ENCODE results near the gene MED25. TPM values are rescaled to one million over a fixed set of nuclear protein-coding genes. Genes with fewer than 3 reads are reported as not detected.

Gene MED25
- total and polyA plus RNA-seq, 2 of the 4 experiments (the other 2 are of a cell fraction): 4.7 to 38.5 TPM

DNA sequence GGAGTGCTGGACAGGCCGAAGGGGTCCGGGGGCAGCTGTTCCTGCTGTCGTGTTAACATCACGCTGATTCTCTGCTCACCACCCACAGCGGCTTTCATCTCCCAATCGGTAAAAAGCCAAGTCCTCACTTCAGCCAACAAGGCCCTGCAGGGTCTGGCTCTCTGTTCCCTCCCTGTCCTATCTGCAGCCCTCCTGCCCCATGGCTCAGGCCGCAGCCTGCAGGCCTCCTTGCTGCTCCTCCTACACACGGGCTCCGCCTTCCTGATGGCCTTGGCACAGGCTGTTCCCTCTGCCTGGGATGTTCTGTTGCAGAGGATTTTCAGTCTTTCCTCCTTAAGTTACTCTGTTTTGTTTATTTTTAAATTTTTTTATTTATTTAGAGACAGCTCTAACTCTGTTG, 27.2 kb upstream of the MED25 start:
- no TSS peak for BruUV-seq (replicated peaks)
- Histone ChIP-seq H2BK5ac (ENCODE audit: low read depth, low read length, poor library complexity, severe bottlenecking) (no peak overlapping the region), H4K91ac (ENCODE audit: insufficient read depth, low read depth, low read length) (no peak overlapping the region), H3K23ac (ENCODE audit: low read depth, low read length) (no peak overlapping the region), H2AK5ac (ENCODE audit: low read depth, low read length) (no peak overlapping the region), H3K14ac (replicated peaks; ENCODE audit: low read depth, low read length) (no peak overlapping the region), H3K18ac (ENCODE audit: low read depth, low read length) (no peak overlapping the region), H4K8ac (ENCODE audit: low read depth in 2 of 2, low read length in 2 of 2) (no peak overlapping the region), H3K56ac (ENCODE audit: extremely low read depth, insufficient read depth, low read length) (no peak overlapping the region), H2BK15ac (ENCODE audit: low read depth, low read length) (no peak overlapping the region), H3K9me3 (ENCODE audit: control insufficient read depth, insufficient read depth, low read length) (no peaks in the 10 kb centered on the region), H3K79me1 (ENCODE audit: low read depth in 1 of 2, low read length in 2 of 2) (peaks cover 13 to 50% of the 10 kb centered on the region in 2 experiments), H3K4me3 (ENCODE audit: insufficient read depth, low read depth, low read length) (no peak overlapping the region), H4K5ac (ENCODE audit: low read depth, low read length) (no peak overlapping the region), H3K27me3 (ENCODE audit: control insufficient read depth, insufficient read depth, low read length) (no peaks in the 10 kb centered on the region), H3K9me1 (ENCODE audit: insufficient read depth, low read length) (peaks cover 7% of the 10 kb centered on the region; the same call in 1 of the 2 replicates), H3K4me1 (ENCODE audit: control insufficient read depth, insufficient read depth, low read length) (peaks cover 7% of the 10 kb centered on the region), H2BK20ac (ENCODE audit: low read depth, low read length) (no peak overlapping the region), H3K9ac (ENCODE audit: low read depth, low read length) (no peak overlapping the region), H2AK9ac (replicated peaks; ENCODE audit: low read depth, low read length, poor library complexity) (no peak overlapping the region), H2AFZ (replicated peaks; ENCODE audit: low read length, poor library complexity) (no peak overlapping the region), H3K27ac (ENCODE audit: insufficient read depth, low read length) (no peak overlapping the region), H3K36me3 (ENCODE audit: control insufficient read depth, insufficient read depth, low read length) (peaks cover 55% of the 10 kb centered on the region), H4K20me1 (ENCODE audit: insufficient read depth, low read length) (peaks cover 31% of the 10 kb centered on the region), H3K4ac (ENCODE audit: low read depth, low read length) (no peak overlapping the region), H3K4me2 (ENCODE audit: low read depth, low read length) (no peak overlapping the region), H2BK120ac (ENCODE audit: low read depth, low read length) (no peak overlapping the region)
- intact Hi-C loops (cut with micrococcal nuclease) (no loop called here), in situ Hi-C loops (cut with MboI; ENCODE audit: low sequenced_read_pairs) (no loop called here), dilution Hi-C loops (cut with HindIII; ENCODE audit: low sequenced_read_pairs, unreplicated experiment) (no loop called here)
- ATAC-seq (ENCODE audit: low read depth) (peak; percentile 64), DNase-seq (peak; percentile 11)
- CTCF ChIA-PET: interaction anchor here (0.6 kb wide), 1 partner anchor 228 kb away, joined by 5 read pairs; no protein-coding TSS in a partner anchor
- 80% methylated on average over 5 of the region's 9 CpGs; no CpG with 5 or more reads in 1 of the 2 experiments for WGBS, 2 experiments (ENCODE audit: extremely low coverage in 2 of 2, insufficient read length in 1 of 2)
- TF ChIP-seq, protein P1, sequence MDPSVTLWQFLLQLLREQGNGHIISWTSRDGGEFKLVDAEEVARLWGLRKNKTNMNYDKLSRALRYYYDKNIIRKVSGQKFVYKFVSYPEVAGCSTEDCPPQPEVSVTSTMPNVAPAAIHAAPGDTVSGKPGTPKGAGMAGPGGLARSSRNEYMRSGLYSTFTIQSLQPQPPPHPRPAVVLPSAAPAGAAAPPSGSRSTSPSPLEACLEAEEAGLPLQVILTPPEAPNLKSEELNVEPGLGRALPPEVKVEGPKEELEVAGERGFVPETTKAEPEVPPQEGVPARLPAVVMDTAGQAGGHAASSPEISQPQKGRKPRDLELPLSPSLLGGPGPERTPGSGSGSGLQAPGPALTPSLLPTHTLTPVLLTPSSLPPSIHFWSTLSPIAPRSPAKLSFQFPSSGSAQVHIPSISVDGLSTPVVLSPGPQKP (IDR thresholded peaks at IDR 0.05; ENCODE audit: borderline replicate concordance, low read depth, low read length): no peak
- POLR2A ChIA-PET (ENCODE audit: unreplicated experiment): no interaction called here

All from IMR-90 (cell line).